ENCODE data around the gene PSMC5. TPM values are rescaled to one million over a fixed set of nuclear protein-coding genes. Genes with fewer than 3 reads are reported as not detected.
A peak's percentile ranks its signal among the peaks of the same experiment; 100 is the strongest.

The PSMC5 gene
- total RNA-seq = 100 to 1,000 TPM in 2 of 3 donors, 10 to 100 TPM in 1; 98.3 to 110 (median 104) TPM

DNA sequence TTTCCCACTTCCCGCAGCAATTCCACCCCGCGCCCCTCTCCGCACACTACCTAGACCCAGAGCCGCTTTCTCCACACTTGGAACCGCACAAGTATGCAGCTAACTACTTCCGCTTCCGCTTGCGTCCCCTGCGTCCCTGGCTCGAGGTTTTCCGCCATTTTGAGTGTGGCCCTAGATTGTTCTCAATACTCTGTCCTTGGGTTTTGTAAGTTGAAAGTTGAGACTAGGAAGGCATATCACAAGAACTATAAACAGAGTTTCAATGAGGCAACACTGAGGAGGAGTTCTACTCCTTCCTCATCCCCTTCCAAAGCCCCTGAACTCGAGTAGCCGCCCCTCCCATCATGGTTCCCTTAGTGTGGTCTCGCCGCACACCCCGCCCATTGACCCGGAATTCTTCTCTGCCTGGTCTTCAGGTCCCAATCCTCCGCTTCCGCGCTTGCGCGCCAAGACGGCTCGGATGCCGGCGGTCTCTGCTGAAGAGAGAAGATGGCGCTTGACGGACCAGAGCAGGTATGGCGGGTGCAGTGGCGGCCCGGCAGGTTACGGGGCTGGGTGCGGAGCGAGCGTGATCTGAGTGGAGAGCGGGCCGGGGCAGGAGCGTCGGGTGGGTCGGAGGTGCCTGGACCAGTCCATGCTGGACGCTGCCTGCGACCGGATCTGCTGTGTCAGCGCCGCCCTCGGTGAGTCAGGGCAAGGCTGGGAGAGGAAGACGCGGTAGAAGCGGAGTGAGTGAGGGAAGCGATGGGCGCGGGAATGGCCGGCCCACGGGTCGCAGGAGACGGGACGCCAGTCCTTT, at the start of gene PSMC5, which contains the start of gene FTSJ3:
Gene PSMC5, plus strand, starts transcription at position 430 of the 799 bp plus-strand sequence. Its CDS starts 60 bp downstream, at position 490.
Gene FTSJ3, minus strand, starts transcription at position 662 of the 799 bp plus-strand sequence. CDS start 761 bp downstream, outside the sequence.
- intact Hi-C loops (cut with DNase I; ENCODE audit: low total_unique reads) = no loop called here
- Histone ChIP-seq H3K27me3 (no peaks in the 10 kb centered on the region), H3K36me3 (no peaks in the 10 kb centered on the region), H3K4me1 (peaks cover 4 to 22% of the 10 kb centered on the region in 2 donors), H3K27ac (peak within 1 kb of the TSS; percentile 92 to 95), H3K9me3 (no peaks in the 10 kb centered on the region), H3K4me3 (peak within 1 kb of the TSS; percentile 65 to 96 (median 76))
- DNase-seq (ENCODE audit: low spot score in 2 of 2) = peak; percentile 93 to 94
- TF ChIP-seq, protein P1, sequence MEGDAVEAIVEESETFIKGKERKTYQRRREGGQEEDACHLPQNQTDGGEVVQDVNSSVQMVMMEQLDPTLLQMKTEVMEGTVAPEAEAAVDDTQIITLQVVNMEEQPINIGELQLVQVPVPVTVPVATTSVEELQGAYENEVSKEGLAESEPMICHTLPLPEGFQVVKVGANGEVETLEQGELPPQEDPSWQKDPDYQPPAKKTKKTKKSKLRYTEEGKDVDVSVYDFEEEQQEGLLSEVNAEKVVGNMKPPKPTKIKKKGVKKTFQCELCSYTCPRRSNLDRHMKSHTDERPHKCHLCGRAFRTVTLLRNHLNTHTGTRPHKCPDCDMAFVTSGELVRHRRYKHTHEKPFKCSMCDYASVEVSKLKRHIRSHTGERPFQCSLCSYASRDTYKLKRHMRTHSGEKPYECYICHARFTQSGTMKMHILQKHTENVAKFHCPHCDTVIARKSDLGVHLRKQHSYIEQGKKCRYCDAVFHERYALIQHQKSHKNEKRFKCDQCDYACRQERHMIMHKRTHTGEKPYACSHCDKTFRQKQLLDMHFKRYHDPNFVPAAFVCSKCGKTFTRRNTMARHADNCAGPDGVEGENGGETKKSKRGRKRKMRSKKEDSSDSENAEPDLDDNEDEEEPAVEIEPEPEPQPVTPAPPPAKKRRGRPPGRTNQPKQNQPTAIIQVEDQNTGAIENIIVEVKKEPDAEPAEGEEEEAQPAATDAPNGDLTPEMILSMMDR (IDR thresholded peaks at IDR 0.05) = peak; percentile 49 to 56 (median 54)
- TF ChIP-seq POLR2AphosphoS5 (IDR thresholded peaks at IDR 0.05) (peak; percentile 88 to 96 (median 96)), POLR2A (IDR thresholded peaks at IDR 0.05) (peak; percentile 70)

DNA sequence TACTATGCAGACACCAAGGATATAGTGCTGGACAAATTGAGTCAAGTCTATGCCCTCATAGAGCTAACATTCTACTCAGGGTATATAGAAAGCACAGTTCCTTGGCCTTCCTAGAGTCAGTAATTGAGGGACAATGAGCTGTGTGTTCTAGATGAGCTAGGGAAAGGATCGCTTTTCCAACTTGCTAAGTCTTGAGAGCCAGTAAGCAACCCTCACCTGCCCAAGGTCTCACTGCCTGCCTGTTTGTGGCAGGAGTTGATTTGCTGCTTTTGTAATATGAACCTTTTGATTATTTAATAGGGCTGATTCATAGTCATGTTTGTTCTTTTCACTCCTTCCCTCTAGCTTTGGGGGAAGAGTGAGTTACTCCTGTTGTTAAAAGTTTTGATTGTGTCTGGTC, 46.7 kb upstream of the PSMC5 start:
- Histone ChIP-seq H3K27me3 (no peaks in the 10 kb centered on the region), H3K36me3 (no peaks in the 10 kb centered on the region), H3K4me3 (no peak overlapping the region), H3K9me3 (no peaks in the 10 kb centered on the region), H3K27ac (peak overlapping the region in 1 of 2 donors; percentile 3), H3K4me1 (peaks cover 7 to 10% of the 10 kb centered on the region in 2 donors)
- TF ChIP-seq, protein P1 (IDR thresholded peaks at IDR 0.05) = no peak
- no peak for TF ChIP-seq POLR2AphosphoS5 (IDR thresholded peaks at IDR 0.05)
- TF ChIP-seq POLR2A (IDR thresholded peaks at IDR 0.05) = no peak
- DNase-seq (ENCODE audit: low spot score in 2 of 2) = no peak
- intact Hi-C loops (cut with DNase I; ENCODE audit: low total_unique reads) = no loop called here

DNA sequence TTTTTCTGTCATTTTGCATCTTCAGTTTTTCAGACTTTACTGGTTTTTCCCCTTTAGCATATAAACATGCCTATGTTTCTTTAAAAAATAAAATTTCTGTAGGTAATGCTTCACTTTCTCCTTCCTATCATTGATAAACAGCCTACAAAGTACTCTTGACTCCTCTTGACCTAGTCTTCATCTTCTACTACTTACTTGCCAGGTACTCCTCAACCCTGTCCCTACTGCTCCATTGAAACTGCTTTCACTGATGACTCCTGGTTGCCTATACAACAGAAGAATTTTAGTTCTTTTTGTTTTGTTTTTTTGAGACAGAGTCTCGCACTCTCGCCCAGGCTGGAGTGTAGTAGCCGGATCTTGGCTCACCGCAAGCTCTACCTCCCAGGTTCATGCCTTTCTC, 46.3 kb upstream of the PSMC5 start:
- Histone ChIP-seq H3K4me3 (no peak overlapping the region), H3K36me3 (no peaks in the 10 kb centered on the region), H3K9me3 (no peaks in the 10 kb centered on the region), H3K4me1 (peaks cover 3 to 5% of the 10 kb centered on the region in 2 donors), H3K27ac (no peak overlapping the region), H3K27me3 (no peaks in the 10 kb centered on the region)
- no peak for TF ChIP-seq POLR2A (IDR thresholded peaks at IDR 0.05)
- intact Hi-C loops (cut with DNase I; ENCODE audit: low total_unique reads) = no loop called here
- no peak for DNase-seq (ENCODE audit: low spot score in 2 of 2)

DNA sequence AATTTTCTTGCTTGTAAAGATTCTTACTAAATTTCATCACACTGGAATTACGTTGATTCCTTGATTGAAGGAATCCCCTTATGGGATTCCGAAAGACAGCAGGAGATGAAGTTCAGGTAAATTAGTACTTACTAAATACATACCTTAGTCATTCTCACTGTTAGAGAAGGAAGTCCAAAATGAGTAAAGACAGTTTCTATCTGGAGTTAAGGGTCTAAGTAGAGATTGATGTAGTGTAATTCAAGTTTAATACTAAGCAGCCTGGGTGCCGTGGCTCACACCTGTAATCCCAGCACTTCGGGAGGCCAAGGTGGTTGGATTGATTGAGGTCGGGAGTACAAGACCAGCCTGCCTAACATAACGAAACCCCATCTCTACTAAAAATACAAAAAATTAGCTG, 43.7 kb upstream of the PSMC5 start:
- no peaks in the 10 kb centered on the region for H3K27me3 ChIP-seq
- no peak for TF ChIP-seq POLR2AphosphoS5 (IDR thresholded peaks at IDR 0.05)
- TF ChIP-seq, protein P1 (IDR thresholded peaks at IDR 0.05) = no peak
- TF ChIP-seq POLR2A (IDR thresholded peaks at IDR 0.05) = no peak
- H3K9me3 ChIP-seq = no peaks in the 10 kb centered on the region
- no peak overlapping the region for H3K27ac ChIP-seq
- no peak overlapping the region for H3K4me3 ChIP-seq
- H3K4me1 ChIP-seq = peaks cover 0 to 5% of the 10 kb centered on the region in 2 donors
- no peaks in the 10 kb centered on the region for H3K36me3 ChIP-seq
- intact Hi-C loops (cut with DNase I; ENCODE audit: low total_unique reads) = no loop called here
- no peak for DNase-seq (ENCODE audit: low spot score in 2 of 2)

DNA sequence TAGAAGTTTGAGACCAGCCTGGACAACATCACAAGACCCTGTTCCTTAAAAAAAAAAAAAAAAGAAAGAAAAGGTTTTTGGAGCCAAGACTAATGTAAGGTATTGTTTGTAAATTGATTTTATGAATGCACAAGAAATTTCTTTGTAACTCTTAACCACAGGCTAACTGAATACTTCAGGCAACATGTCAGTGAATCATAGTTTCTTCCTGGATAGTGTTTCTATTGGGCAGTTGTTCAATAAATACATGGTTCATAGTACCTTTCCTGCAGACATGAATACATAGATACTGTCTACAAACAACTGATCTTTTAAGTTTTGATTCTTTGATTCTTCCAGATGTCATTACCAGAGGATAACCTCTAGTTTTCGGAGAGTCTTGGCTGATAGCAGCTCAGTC, 41.7 kb upstream of the PSMC5 start:
- no peaks in the 10 kb centered on the region for H3K9me3 ChIP-seq
- no peak for TF ChIP-seq POLR2AphosphoS5 (IDR thresholded peaks at IDR 0.05)
- TF ChIP-seq, protein P1 (IDR thresholded peaks at IDR 0.05) = no peak
- TF ChIP-seq POLR2A (IDR thresholded peaks at IDR 0.05) = no peak
- intact Hi-C loops (cut with DNase I; ENCODE audit: low total_unique reads) = no loop called here
- H3K4me1 ChIP-seq = no peaks in the 10 kb centered on the region
- DNase-seq (ENCODE audit: low spot score in 2 of 2) = no peak
- no peak overlapping the region for H3K4me3 ChIP-seq
- H3K36me3 ChIP-seq = no peaks in the 10 kb centered on the region
- H3K27me3 ChIP-seq = no peaks in the 10 kb centered on the region
- H3K27ac ChIP-seq = no peak overlapping the region

Data from breast epithelium (tissue), 4 donors.